K562 (cell line): ENCODE measurements around the gene OR2B2. TPM values are rescaled to one million over a fixed set of nuclear protein-coding genes. Genes with fewer than 3 reads are reported as not detected.

Experiments
- CHCHD3 ChIP-seq: fragments of 250-450 bp; sonication (Bioruptor Pico); IDR thresholded peaks from 2 replicates; pipeline ENCODE4 v2.1.2; 2022; ENCODE audit warnings: mild to moderate bottlenecking
- CXXC5 ChIP-seq: fragments of 250-450 bp; sonication (Bioruptor Pico); IDR thresholded peaks from 2 replicates; pipeline ENCODE4 v1.8.0; 2022; ENCODE audit warnings: inconsistent platforms, mild to moderate bottlenecking, moderate library complexity
- DEAF1 ChIP-seq: fragments of 450-650 bp; formaldehyde crosslinking; IDR thresholded peaks from 2 replicates; pipeline ENCODE4 v1.4.0; 2020; ENCODE audit warnings: mild to moderate bottlenecking, moderate library complexity
- GABPB1 ChIP-seq: sonication (generic); formaldehyde crosslinking; IDR thresholded peaks from 2 replicates; pipeline ENCODE4 v1.8.0; 2022; ENCODE audit warnings: mild to moderate bottlenecking, missing genetic modification reagents
- GTF2F1 ChIP-seq: IDR thresholded peaks from 2 replicates; pipeline ENCODE4 v1.6.1; 2011; ENCODE audit warnings: low read depth, low read length, improper control_type of control experiment
- LEF1 ChIP-seq: fragments of 450-650 bp; IDR thresholded peaks from 2 replicates; pipeline ENCODE4 v1.6.1; 2016; ENCODE audit warnings: mild to moderate bottlenecking
- MAX ChIP-seq: sonication (generic); formaldehyde crosslinking; IDR thresholded peaks from 2 replicates; pipeline ENCODE4 v1.9.0; 2022; ENCODE audit warnings: mild to moderate bottlenecking, missing genetic modification reagents
- MCM7 ChIP-seq, 2 experiments: fragments of 450-650 bp; IDR thresholded peaks; 2 replicates each; pipeline ENCODE4 v1.6.1; 2016 to 2018
- MEIS2 ChIP-seq: fragments of 450-650 bp; IDR thresholded peaks from 2 replicates; pipeline ENCODE4 v1.6.1; 2014; ENCODE audit warnings: mild to moderate bottlenecking; ENCODE audit not compliant: partially characterized antibody
- MYC ChIP-seq, 2 experiments: fragments of 250-450 bp in 1 of 2; sonication (Bioruptor Pico) in 1 of 2; IDR thresholded peaks; 2 replicates each; pipeline versions ENCODE4 v1.5.1 to v1.6.1; 2012 to 2021; ENCODE audit warnings: low read depth in 2 of 2, borderline replicate concordance in 1 of 2, improper control_type of control experiment in 1 of 2, low read length in 1 of 2, mild to moderate bottlenecking in 1 of 2, moderate library complexity in 1 of 2
- PBX2 ChIP-seq, 2 experiments: IDR thresholded peaks in 1 of 2; conservative IDR thresholded peaks in 1 of 2; 2 replicates each; pipeline ENCODE4 v1.6.1; 2016; ENCODE audit warnings: low read depth in 2 of 2, mild to moderate bottlenecking in 1 of 2, missing compliant biosample characterization in 1 of 2, missing genetic modification characterization in 1 of 2, moderate library complexity in 1 of 2
- PKNOX1 ChIP-seq: fragments of 450-650 bp; IDR thresholded peaks from 2 replicates; pipeline ENCODE4 v1.6.1; 2016
- RUNX1 ChIP-seq: sonication (generic); IDR thresholded peaks from 2 replicates; pipeline ENCODE4 v1.6.1; 2016; ENCODE audit warnings: antibody characterized with exemption, low read depth
- THRAP3 ChIP-seq: fragments of 450-650 bp; IDR thresholded peaks from 2 replicates; pipeline ENCODE4 v1.6.1; 2016; ENCODE audit warnings: mild to moderate bottlenecking, inconsistent platforms, borderline replicate concordance
- TOE1 ChIP-seq, 2 experiments: fragments of 450-650 bp in 1 of 2; sonication (generic) in 1 of 2; formaldehyde crosslinking in 1 of 2; IDR thresholded peaks; 2 replicates each; pipeline versions ENCODE4 v1.7.1 to v1.8.0; 2016 to 2022; ENCODE audit warnings: borderline replicate concordance in 2 of 2, mild to moderate bottlenecking in 2 of 2, antibody characterized with exemption in 1 of 2, inconsistent platforms in 1 of 2, low read depth in 1 of 2, missing genetic modification reagents in 1 of 2, moderate library complexity in 1 of 2
- ZEB2 ChIP-seq: fragments of 450-650 bp; IDR thresholded peaks from 2 replicates; pipeline ENCODE4 v1.6.1; 2016
- ZKSCAN3 ChIP-seq: fragments of 250-450 bp; sonication (Bioruptor Pico); IDR thresholded peaks from 2 replicates; pipeline ENCODE4 v1.4.0; 2020
- ZNF12 ChIP-seq: sonication (generic); formaldehyde crosslinking; IDR thresholded peaks from 2 replicates; pipeline ENCODE4 v1.4.0; 2020; ENCODE audit warnings: mild to moderate bottlenecking, missing genetic modification reagents
- ZNF347 ChIP-seq: fragments of 450-650 bp; formaldehyde crosslinking; IDR thresholded peaks from 2 replicates; pipeline ENCODE4 v1.4.0; 2020; ENCODE audit warnings: low read depth, mild to moderate bottlenecking, moderate library complexity
- ZNF41 ChIP-seq: fragments of 250-450 bp; sonication (Bioruptor Pico); conservative IDR thresholded peaks from 2 replicates; pipeline ENCODE4 v1.4.0; 2020; ENCODE audit warnings: mild to moderate bottlenecking
- polyA plus RNA-seq, 8 experiments: library from polyadenylated mRNA; depleted of rRNA in 4 of 8; stranded (reverse) in 5 of 8; unstranded in 3 of 8; fragments of >200 nt; fragmentation: Nextera tagmentation in 2 of 8; fragmentation: Illumina TruSeq in 1 of 8; extraction: Ambion mirVana in 2 of 8; extraction: Trizol in 1 of 8; gene quantifications; 2 replicates each; pipeline versions ENCODE4 v1.2.1 to v1.2.3, GENCODE V29; 2011 to 2014; ENCODE audit warnings: inconsistent platforms in 1 of 8, missing spikeins in 1 of 8
- total RNA-seq, 7 experiments: library from RNA; depleted of rRNA in 6 of 7; stranded (reverse); fragments of >200 nt in 6 of 7; fragmentation: Illumina TruSeq in 2 of 7; extraction: Trizol in 2 of 7; gene quantifications; 2 replicates each; pipeline versions ENCODE4 v1.2.1 to v1.2.3, GENCODE V29; 2011 to 2021; ENCODE audit warnings: low replicate concordance in 1 of 7

Gene OR2B2
- total and polyA plus RNA-seq, 9 of the 15 experiments (the other 6 are each of a cell fraction or from before 2014, with no cell fraction given), result 0.24 TPM; not detected in 8

- TF ChIP-seq DEAF1 (peak; percentile 87), ZNF12 (CRISPR knock-in tag) (0 out of 2 replicates have a peak, but pooled peaks have one; percentile 42), MEIS2 (peak; percentile 54), TOE1 (IDR thresholded peaks at IDR 0.05; ENCODE audit: borderline replicate concordance) (no peak), TOE1 (CRISPR knock-in tag; IDR thresholded peaks at IDR 0.05; ENCODE audit: borderline replicate concordance, low read depth) (peak; percentile 7; the same call in 1 of the 2 replicates), ZEB2 (0 out of 2 replicates have a peak, but pooled peaks have one; percentile 13), PBX2 (CRISPR knock-in tag; IDR thresholded peaks at IDR 0.05; ENCODE audit: low read depth) (no peak), PBX2 (tag; conservative IDR thresholded peaks at IDR 0.05; ENCODE audit: low read depth) (no peak), GABPB1 (CRISPR knock-in tag) (peak; percentile 63), ZNF41 (CRISPR knock-in tag) (peak; percentile 24), GTF2F1 (peak; percentile 77), THRAP3 (0 out of 2 replicates have a peak, but pooled peaks have one; percentile 35), ZKSCAN3 (CRISPR knock-in tag) (peak; percentile 72), PKNOX1 (peak; percentile 46), CXXC5 (CRISPR knock-in tag) (peak; percentile 39; the same call in 1 of the 2 replicates), MYC (IDR thresholded peaks at IDR 0.05; ENCODE audit: low read depth, low read length) (peak; percentile 35; the same call in 1 of the 2 replicates), MYC (CRISPR knock-in tag; IDR thresholded peaks at IDR 0.05; ENCODE audit: borderline replicate concordance, low read depth) (no peak), LEF1 (peak; percentile 48; the same call in 1 of the 2 replicates), RUNX1 (no peak), MCM7 (IDR thresholded peaks at IDR 0.05) (peak in 1 of 2 experiments; percentile 25; a peak in 1 of 4 replicates), CHCHD3 (CRISPR knock-in tag) (peak; percentile 37; the same call in 1 of the 2 replicates), MAX (no peak), ZNF347 (CRISPR knock-in tag) (no peak)
These were observed 17.1 kb downstream of the OR2B2 start (continued) for GRCh38 chr6:27894839-27895762.
